ENCODE results near the gene PTPN7. TPM values are rescaled to one million over a fixed set of nuclear protein-coding genes. Genes with fewer than 3 reads are reported as not detected.

Gene PTPN7
- total RNA-seq, 1 donor from 2014 or later: 2.6 TPM

DNA sequence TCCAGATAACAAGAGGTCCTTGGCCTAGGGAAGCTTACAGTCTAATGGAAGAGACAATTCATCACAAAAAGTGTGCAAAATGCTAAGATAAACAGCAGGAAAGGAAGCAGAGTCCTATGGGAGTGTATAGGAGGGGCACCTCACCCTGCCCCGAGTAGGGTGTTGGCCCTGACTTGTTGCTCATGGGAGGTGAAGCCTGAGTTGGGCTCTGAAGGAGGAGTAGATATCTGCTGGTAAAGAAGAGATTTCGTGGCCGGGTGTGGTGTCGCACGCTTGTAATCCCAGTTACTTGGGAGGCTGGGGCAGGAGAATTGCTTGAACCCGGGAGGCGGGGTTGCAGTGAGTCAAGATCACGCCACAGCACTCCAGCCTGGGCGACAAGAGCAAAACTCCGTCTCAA is 56.3 kb downstream of the PTPN7 start:
- Histone ChIP-seq H3K27me3 (ENCODE audit: control insufficient read depth, insufficient read depth, low read length) (no peaks in the 10 kb centered on the region), H3K4me3 (ENCODE audit: low read depth, low read length) (no peak overlapping the region), H3K36me3 (ENCODE audit: control insufficient read depth, insufficient read depth, low read length) (no peaks in the 10 kb centered on the region)
- TF ChIP-seq, protein P1, sequence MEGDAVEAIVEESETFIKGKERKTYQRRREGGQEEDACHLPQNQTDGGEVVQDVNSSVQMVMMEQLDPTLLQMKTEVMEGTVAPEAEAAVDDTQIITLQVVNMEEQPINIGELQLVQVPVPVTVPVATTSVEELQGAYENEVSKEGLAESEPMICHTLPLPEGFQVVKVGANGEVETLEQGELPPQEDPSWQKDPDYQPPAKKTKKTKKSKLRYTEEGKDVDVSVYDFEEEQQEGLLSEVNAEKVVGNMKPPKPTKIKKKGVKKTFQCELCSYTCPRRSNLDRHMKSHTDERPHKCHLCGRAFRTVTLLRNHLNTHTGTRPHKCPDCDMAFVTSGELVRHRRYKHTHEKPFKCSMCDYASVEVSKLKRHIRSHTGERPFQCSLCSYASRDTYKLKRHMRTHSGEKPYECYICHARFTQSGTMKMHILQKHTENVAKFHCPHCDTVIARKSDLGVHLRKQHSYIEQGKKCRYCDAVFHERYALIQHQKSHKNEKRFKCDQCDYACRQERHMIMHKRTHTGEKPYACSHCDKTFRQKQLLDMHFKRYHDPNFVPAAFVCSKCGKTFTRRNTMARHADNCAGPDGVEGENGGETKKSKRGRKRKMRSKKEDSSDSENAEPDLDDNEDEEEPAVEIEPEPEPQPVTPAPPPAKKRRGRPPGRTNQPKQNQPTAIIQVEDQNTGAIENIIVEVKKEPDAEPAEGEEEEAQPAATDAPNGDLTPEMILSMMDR (IDR thresholded peaks at IDR 0.05; ENCODE audit: insufficient read depth, low read length, poor library complexity, severe bottlenecking): no peak
- DNase-seq (ENCODE audit: low read depth): no peak

DNA sequence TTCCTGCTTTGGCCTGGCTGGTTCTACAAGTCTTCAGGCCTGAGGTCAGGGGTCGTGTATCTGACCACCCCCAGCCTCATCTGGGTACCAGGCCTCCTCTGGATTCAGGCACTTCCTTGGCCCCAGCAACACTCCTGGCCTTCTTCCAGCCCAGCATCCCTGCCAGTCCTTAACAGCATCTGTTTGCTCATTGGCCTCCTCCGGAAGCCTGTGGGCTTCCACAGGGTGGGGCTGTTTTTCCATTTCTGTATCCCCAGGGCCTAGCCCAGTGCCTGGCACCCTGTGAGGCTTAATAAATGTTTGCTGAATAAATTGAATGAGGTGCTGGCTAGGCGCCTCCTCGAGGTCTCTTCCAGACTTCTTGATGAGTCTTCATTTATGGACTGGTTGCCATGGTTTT is 59.2 kb downstream of the PTPN7 start:
- Histone ChIP-seq H3K4me3 (ENCODE audit: low read depth, low read length) (no peak overlapping the region), H3K36me3 (ENCODE audit: control insufficient read depth, insufficient read depth, low read length) (no peaks in the 10 kb centered on the region), H3K27me3 (ENCODE audit: control insufficient read depth, insufficient read depth, low read length) (no peaks in the 10 kb centered on the region)
- no peak for DNase-seq (ENCODE audit: low read depth)
- TF ChIP-seq, protein P1 (IDR thresholded peaks at IDR 0.05; ENCODE audit: insufficient read depth, low read length, poor library complexity, severe bottlenecking): no peak

Other genes starting within 250 kb of the PTPN7 start
- under 0.01 and 0.07 TPM in 2 replicates for gene LMOD1, start 214.1 kb downstream of the PTPN7 start, total RNA-seq
- gene TIMM17A, start 205.1 kb downstream of the PTPN7 start, total RNA-seq: 41.2 and 47.2 TPM in 2 replicates
- gene RNPEP, start 178.0 kb downstream of the PTPN7 start, total RNA-seq: 75.8 and 97.4 TPM in 2 replicates
- gene ELF3, start 150.0 kb downstream of the PTPN7 start, total RNA-seq: 128 and 153 TPM in 2 replicates
- gene GPR37L1, start 37.7 kb downstream of the PTPN7 start, total RNA-seq: 0.04 and 0.07 TPM in 2 replicates
- 57.8 and 59.7 TPM in 2 replicates for gene ARL8A, start 15.9 kb downstream of the PTPN7 start, total RNA-seq
- gene LGR6, start 33.2 kb upstream of the PTPN7 start, total RNA-seq: 0.08 and 0.68 TPM in 2 replicates
- 11.7 and 19.5 TPM in 2 replicates for gene UBE2T, start 181.3 kb upstream of the PTPN7 start, total RNA-seq
- gene PPP1R12B, start 188.1 kb upstream of the PTPN7 start, total RNA-seq: 6.6 and 6.8 TPM in 2 replicates

Data from kidney epithelial cell (primary cell).